Kidney (tissue), 14 donors: ENCODE measurements around the gene ADIG. TPM values are rescaled to one million over a fixed set of nuclear protein-coding genes. Genes with fewer than 3 reads are reported as not detected.

ENCODE experiments used
- DNase-seq, 5 donors: peaks; one replicate each; pipeline ENCODE4 v3.0.0-alpha.2; 2013 to 2020
- FAIRE-seq: peaks from 2 replicates; lab custom pipeline; 2012; peaks lifted over from hg19 to GRCh38; lab: Jason Lieb, UNC
- H3K27ac ChIP-seq, 2 donors: one replicate each; pipeline ENCODE4 v1.7.0; 2013; ENCODE audit warnings: low read depth in 2 of 2, low read length in 2 of 2, inconsistent platforms in 1 of 2
- H3K27me3 ChIP-seq: one replicate; pipeline ENCODE4 v1.7.1; 2013; ENCODE audit warnings: low read length, inconsistent platforms; ENCODE audit not compliant: control insufficient read depth, insufficient read depth
- H3K36me3 ChIP-seq, 3 donors: one replicate each; pipeline versions ENCODE4 v1.7.0 to v1.7.1; 2013; ENCODE audit warnings: low read length in 3 of 3, control low read depth in 1 of 3, inconsistent platforms in 1 of 3; ENCODE audit not compliant: insufficient read depth in 3 of 3, control insufficient read depth in 2 of 3
- H3K4me1 ChIP-seq, 3 donors: one replicate each; pipeline versions ENCODE4 v1.7.0 to v1.7.1; 2013; ENCODE audit warnings: low read length in 3 of 3, inconsistent platforms in 1 of 3, low read depth in 1 of 3; ENCODE audit not compliant: control insufficient read depth in 2 of 3, insufficient read depth in 2 of 3
- H3K4me3 ChIP-seq, 3 donors: one replicate each; pipeline versions ENCODE4 v1.7.0 to v1.8.1; 2013; ENCODE audit warnings: low read length in 3 of 3, control low read depth in 1 of 3, inconsistent platforms in 1 of 3
- H3K9ac ChIP-seq, 3 donors: one replicate each; pipeline versions ENCODE4 v1.7.0 to v1.7.1; 2013; ENCODE audit warnings: low read length in 3 of 3, control low read depth in 1 of 3, inconsistent platforms in 1 of 3
- H3K9me3 ChIP-seq, 3 donors: one replicate each; pipeline versions ENCODE4 v1.7.0 to v1.7.1; 2013; ENCODE audit warnings: low read length in 3 of 3, control low read depth in 1 of 3, inconsistent platforms in 1 of 3; ENCODE audit not compliant: control insufficient read depth in 2 of 3, insufficient read depth in 1 of 3
- intact Hi-C: fragments of 100-400 bp; cut with DNase I; formaldehyde crosslinking; loops from one replicate; pipeline ENCODE4 v1.11.1; 2022
- polyA plus RNA-seq: library from polyadenylated mRNA; stranded (reverse); fragments of 350-450 nt; fragmentation: Illumina TruSeq; extraction: RNeasy Lipid Tissue Mini Kit (QIAGEN cat#74804); gene quantifications from one replicate; pipeline ENCODE4 v1.2.3, GENCODE V29; 2014; ENCODE audit warnings: low read depth, low replicate concordance; ENCODE audit not compliant: insufficient read depth
- total RNA-seq: library from RNA; stranded (reverse); fragmentation: NEBNext Ultra II Directional; extraction: Animal tissue kit (Norgen Biotek cat#: 25700); gene quantifications from one replicate; pipeline ENCODE4 v1.2.1, GENCODE V29; 2021
- TF ChIP-seq, protein P1 (sequence below): IDR thresholded peaks from 3 replicates; pipeline ENCODE4 v1.5.1; 2012; ENCODE audit warnings: mild to moderate bottlenecking, moderate library complexity, borderline replicate concordance; ENCODE audit not compliant: insufficient read depth; ENCODE audit errors: extremely low read depth
- donor health status: control.
- donor health status: control.
- donor health status: control.
- donor health status: control.
- donor health status: control.
- donor health status: DM: yes; HTN: yes; CAD: no.
- donor health status: Normal renal cell carcinoma (clear cell type).

The ADIG gene
- total and polyA plus RNA-seq, 2 donors from 2014 or later: 0.58 TPM; not detected in 1

DNA sequence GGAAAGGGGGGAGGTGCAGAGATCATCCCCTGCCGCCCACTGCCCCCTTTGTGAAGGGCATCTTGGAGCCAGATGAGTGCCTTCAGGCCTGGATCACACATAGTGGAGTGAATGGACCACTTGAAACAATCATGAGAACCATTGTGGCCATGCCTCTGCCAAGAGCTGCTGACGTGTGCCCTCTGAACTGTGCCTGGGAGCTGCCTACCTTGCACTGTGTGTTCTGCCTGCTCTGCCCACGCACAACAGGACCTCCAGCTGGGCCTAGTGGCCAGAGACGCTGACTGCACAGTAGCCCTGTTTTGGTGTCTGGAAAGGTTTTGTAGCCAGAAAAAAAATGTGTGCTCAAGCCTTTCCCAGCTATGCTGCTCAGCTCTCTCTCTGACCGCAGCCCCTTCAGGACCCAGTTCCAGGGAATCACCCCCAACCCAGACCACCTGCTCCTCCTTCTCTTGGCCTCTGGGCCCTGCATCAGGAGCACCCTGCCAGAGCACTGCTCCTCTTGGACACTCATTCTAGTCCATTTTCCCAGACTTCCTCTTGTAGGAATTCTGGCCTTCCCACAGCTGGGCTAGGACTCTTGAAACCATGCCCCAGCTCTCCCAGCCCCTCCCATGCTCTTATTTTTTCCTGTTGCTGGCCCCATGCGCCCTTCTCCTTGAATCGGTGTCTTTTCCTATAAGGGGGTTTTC lies 1.6 kb upstream of the ADIG start:
- intact Hi-C loops: no loop called here
- TF ChIP-seq, protein P1, sequence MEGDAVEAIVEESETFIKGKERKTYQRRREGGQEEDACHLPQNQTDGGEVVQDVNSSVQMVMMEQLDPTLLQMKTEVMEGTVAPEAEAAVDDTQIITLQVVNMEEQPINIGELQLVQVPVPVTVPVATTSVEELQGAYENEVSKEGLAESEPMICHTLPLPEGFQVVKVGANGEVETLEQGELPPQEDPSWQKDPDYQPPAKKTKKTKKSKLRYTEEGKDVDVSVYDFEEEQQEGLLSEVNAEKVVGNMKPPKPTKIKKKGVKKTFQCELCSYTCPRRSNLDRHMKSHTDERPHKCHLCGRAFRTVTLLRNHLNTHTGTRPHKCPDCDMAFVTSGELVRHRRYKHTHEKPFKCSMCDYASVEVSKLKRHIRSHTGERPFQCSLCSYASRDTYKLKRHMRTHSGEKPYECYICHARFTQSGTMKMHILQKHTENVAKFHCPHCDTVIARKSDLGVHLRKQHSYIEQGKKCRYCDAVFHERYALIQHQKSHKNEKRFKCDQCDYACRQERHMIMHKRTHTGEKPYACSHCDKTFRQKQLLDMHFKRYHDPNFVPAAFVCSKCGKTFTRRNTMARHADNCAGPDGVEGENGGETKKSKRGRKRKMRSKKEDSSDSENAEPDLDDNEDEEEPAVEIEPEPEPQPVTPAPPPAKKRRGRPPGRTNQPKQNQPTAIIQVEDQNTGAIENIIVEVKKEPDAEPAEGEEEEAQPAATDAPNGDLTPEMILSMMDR: no peak
- no peak overlapping the region for H3K9ac ChIP-seq
- no peaks in the 10 kb centered on the region for H3K27me3 ChIP-seq
- H3K4me1 ChIP-seq: no peaks in the 10 kb centered on the region
- no peaks in the 10 kb centered on the region for H3K9me3 ChIP-seq
- FAIRE-seq: no peak
- peak in 1 of 5 donors; percentile 45 for DNase-seq
- H3K36me3 ChIP-seq: peaks cover 0 to 9% (median under 1%) of the 10 kb centered on the region in 3 donors
- H3K4me3 ChIP-seq: no peak overlapping the region
- no peak overlapping the region for H3K27ac ChIP-seq

GRCh38 chr20:38579921-38580320 lies 1.1 kb upstream of the ADIG start:
- Histone ChIP-seq H3K36me3 (peaks cover 0 to 7% (median 0%) of the 10 kb centered on the region in 3 donors), H3K9me3 (no peaks in the 10 kb centered on the region), H3K4me3 (no peak overlapping the region), H3K9ac (no peak overlapping the region), H3K27me3 (no peaks in the 10 kb centered on the region), H3K4me1 (peaks cover 0 to under 1% (median 0%) of the 10 kb centered on the region in 3 donors), H3K27ac (no peak overlapping the region)
- intact Hi-C loops: no loop called here
- no peak for DNase-seq
- no peak for FAIRE-seq
- TF ChIP-seq, protein P1: no peak

- H3K9ac ChIP-seq: no peak overlapping the region
- no peaks in the 10 kb centered on the region for H3K27me3 ChIP-seq
- H3K36me3 ChIP-seq: peaks cover 0 to 2% (median 0%) of the 10 kb centered on the region in 3 donors
- H3K27ac ChIP-seq: no peak overlapping the region
- no peak overlapping the region for H3K4me3 ChIP-seq
- no peak for FAIRE-seq
- TF ChIP-seq, protein P1: no peak
- intact Hi-C loops: no loop called here
- H3K9me3 ChIP-seq: no peaks in the 10 kb centered on the region
- H3K4me1 ChIP-seq: peaks cover 0 to 6% (median 0%) of the 10 kb centered on the region in 3 donors
- no peak for DNase-seq
Observed at GRCh38 chr20:38581830-38582358, 897 bp downstream of the ADIG start.
